SK-N-SH (cell line): ENCODE results near the gene CDK6.
A peak's percentile ranks its signal among the peaks of the same experiment; 100 is the strongest.

Experiments
- EP300 ChIP-seq, 2 experiments: IDR thresholded peaks; 2 replicates each; pipeline versions ENCODE4 v1.4.0 to v1.6.1; 2012; ENCODE audit warnings: borderline replicate concordance in 1 of 2, low read depth in 1 of 2, low read length in 1 of 2
- EZH2phosphoT487 ChIP-seq: fragments of 200-600 bp; sonication (generic); IDR thresholded peaks from 2 replicates; pipeline ENCODE4 v1.6.1; 2017; ENCODE audit warnings: low read depth, mixed run types, mild to moderate bottlenecking, antibody characterized with exemption, moderate library complexity, borderline replicate concordance
- GATA2 ChIP-seq: sonication (generic); formaldehyde crosslinking; IDR thresholded peaks from 2 replicates; pipeline ENCODE4 v1.5.0; 2020; ENCODE audit warnings: mild to moderate bottlenecking, missing genetic modification reagents
- PBX3 ChIP-seq: IDR thresholded peaks from 2 replicates; pipeline ENCODE4; 2012
- POLR2AphosphoS5 ChIP-seq: IDR thresholded peaks from 2 replicates; pipeline ENCODE4 v1.6.1; 2012; ENCODE audit warnings: low read depth, low read length
- TAF1 ChIP-seq: IDR thresholded peaks from 2 replicates; pipeline ENCODE4 v1.6.1; 2012; ENCODE audit warnings: low read depth, mild to moderate bottlenecking, low read length, moderate library complexity, borderline replicate concordance
- TF ChIP-seq, protein P1 (sequence below): fragments of 200-600 bp; sonication (generic); IDR thresholded peaks from 2 replicates; pipeline ENCODE4 v1.6.1; 2017; ENCODE audit warnings: antibody characterized with exemption, mild to moderate bottlenecking, moderate library complexity
- TF ChIP-seq, protein P2 (sequence below): fragments of 150-350 bp; IDR thresholded peaks from 2 replicates; pipeline ENCODE4 v1.6.1; 2017; ENCODE audit warnings: antibody characterized with exemption, low read length, low read depth, borderline replicate concordance

DNA sequence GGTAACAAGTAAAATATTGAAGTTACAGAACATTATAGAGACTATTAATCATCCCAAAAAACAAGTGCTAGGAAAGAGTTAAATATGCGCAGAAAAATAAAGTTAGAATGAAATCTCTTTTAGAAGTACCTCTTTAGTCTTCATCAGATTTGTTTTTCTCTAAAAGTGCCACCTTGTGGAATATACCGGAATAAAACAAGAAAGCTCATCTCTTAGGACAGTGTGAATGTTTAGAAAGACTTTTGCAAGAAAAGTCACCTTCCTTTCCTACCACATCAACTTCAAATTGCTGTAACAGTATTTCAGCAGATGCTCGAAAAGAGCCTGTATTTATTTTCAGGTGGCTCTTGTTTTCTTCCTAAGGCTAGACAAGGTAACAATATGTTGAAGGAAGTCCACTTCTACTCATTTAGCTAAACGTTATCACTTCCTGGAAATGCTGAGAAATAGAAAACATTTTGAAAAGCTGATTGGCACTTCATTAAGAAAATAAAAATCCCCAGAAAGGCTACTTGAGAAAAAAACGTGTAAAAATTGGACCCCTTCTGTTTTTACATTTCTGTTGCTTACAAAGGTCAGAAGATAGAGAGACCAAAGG, 226.4 kb downstream of the CDK6 start:
- TF ChIP-seq, protein P1, sequence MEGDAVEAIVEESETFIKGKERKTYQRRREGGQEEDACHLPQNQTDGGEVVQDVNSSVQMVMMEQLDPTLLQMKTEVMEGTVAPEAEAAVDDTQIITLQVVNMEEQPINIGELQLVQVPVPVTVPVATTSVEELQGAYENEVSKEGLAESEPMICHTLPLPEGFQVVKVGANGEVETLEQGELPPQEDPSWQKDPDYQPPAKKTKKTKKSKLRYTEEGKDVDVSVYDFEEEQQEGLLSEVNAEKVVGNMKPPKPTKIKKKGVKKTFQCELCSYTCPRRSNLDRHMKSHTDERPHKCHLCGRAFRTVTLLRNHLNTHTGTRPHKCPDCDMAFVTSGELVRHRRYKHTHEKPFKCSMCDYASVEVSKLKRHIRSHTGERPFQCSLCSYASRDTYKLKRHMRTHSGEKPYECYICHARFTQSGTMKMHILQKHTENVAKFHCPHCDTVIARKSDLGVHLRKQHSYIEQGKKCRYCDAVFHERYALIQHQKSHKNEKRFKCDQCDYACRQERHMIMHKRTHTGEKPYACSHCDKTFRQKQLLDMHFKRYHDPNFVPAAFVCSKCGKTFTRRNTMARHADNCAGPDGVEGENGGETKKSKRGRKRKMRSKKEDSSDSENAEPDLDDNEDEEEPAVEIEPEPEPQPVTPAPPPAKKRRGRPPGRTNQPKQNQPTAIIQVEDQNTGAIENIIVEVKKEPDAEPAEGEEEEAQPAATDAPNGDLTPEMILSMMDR = peak; percentile 66
- TF ChIP-seq, protein P2, sequence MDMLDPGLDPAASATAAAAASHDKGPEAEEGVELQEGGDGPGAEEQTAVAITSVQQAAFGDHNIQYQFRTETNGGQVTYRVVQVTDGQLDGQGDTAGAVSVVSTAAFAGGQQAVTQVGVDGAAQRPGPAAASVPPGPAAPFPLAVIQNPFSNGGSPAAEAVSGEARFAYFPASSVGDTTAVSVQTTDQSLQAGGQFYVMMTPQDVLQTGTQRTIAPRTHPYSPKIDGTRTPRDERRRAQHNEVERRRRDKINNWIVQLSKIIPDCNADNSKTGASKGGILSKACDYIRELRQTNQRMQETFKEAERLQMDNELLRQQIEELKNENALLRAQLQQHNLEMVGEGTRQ = no peak
- TF ChIP-seq PBX3 (no peak), GATA2 (CRISPR knock-in tag) (no peak), TAF1 (no peak), EP300 (IDR thresholded peaks at IDR 0.05; ENCODE audit: borderline replicate concordance in 1 of 2, low read depth in 1 of 2, low read length in 1 of 2) (no peak), EZH2phosphoT487 (no peak), POLR2AphosphoS5 (no peak)
